ENCODE results near the gene LENG1.

- TF ChIP-seq EZH2phosphoT487 (IDR thresholded peaks at IDR 0.05; ENCODE audit: low read depth) (no peak), CTCF (IDR thresholded peaks at IDR 0.05; ENCODE audit: low read depth, low read length) (no peak)
These were observed 52.8 kb downstream of the LENG1 start for GRCh38 chr19:54106716-54107115.

Measured in OCI-LY3 (cell line).